Hepatocyte (in vitro differentiated cells): Measurements from ENCODE around the gene TP53I11. TPM values are rescaled to one million over a fixed set of nuclear protein-coding genes. Genes with fewer than 3 reads are reported as not detected.

Source experiments
- DNase-seq: peaks from one replicate; pipeline ENCODE4 v3.0.0-alpha.2; 2016; ENCODE audit warnings: low spot score
- H2AFZ ChIP-seq: fragments of 200-600 bp; sonication (generic); 2 replicates; pipeline ENCODE4 v1.6.0; 2016; ENCODE audit warnings: antibody characterized with exemption, mild to moderate bottlenecking
- H3K27ac ChIP-seq: fragments of 200-600 bp; sonication (generic); 2 replicates; pipeline ENCODE4 v1.5.1; 2016; ENCODE audit warnings: mild to moderate bottlenecking
- H3K27me3 ChIP-seq: fragments of 200-600 bp; sonication (generic); 2 replicates; pipeline ENCODE4 v1.6.1; 2016
- H3K36me3 ChIP-seq: fragments of 200-600 bp; sonication (generic); replicated peaks from 2 replicates; pipeline ENCODE4 v1.5.1; 2016; ENCODE audit warnings: low read depth; ENCODE audit not compliant: insufficient read depth
- H3K4me1 ChIP-seq: fragments of 200-600 bp; sonication (generic); 2 replicates; pipeline ENCODE4 v1.5.1; 2016; ENCODE audit warnings: mild to moderate bottlenecking, moderate library complexity; ENCODE audit not compliant: insufficient read depth
- H3K4me2 ChIP-seq: fragments of 200-600 bp; sonication (generic); 2 replicates; pipeline ENCODE4 v1.6.0; 2016
- H3K4me3 ChIP-seq: fragments of 200-600 bp; sonication (generic); 2 replicates; pipeline ENCODE4 v1.5.1; 2016; ENCODE audit warnings: mild to moderate bottlenecking
- H3K79me2 ChIP-seq: fragments of 200-600 bp; sonication (generic); 2 replicates; pipeline ENCODE4 v1.6.0; 2017; ENCODE audit warnings: mild to moderate bottlenecking
- H3K9me2 ChIP-seq: fragments of 200-600 bp; sonication (generic); replicated peaks from 2 replicates; pipeline ENCODE4 v1.6.0; 2017; ENCODE audit warnings: mild to moderate bottlenecking; ENCODE audit not compliant: insufficient read depth
- H3K9me3 ChIP-seq: fragments of 200-600 bp; sonication (generic); 2 replicates; pipeline ENCODE4 v1.5.1; 2016; ENCODE audit warnings: low read depth, mild to moderate bottlenecking
- H4K20me1 ChIP-seq: fragments of 200-600 bp; sonication (generic); 2 replicates; pipeline ENCODE4 v1.6.0; 2016; ENCODE audit warnings: mild to moderate bottlenecking; ENCODE audit not compliant: insufficient read depth, poor library complexity, severe bottlenecking
- CTCF ChIP-seq: fragments of 200-600 bp; sonication (generic); IDR thresholded peaks from 2 replicates; pipeline ENCODE4 v1.5.1; 2016; ENCODE audit warnings: antibody characterized with exemption, mild to moderate bottlenecking; ENCODE audit not compliant: poor library complexity
- EZH2 ChIP-seq: fragments of 200-600 bp; sonication (generic); IDR thresholded peaks from 2 replicates; pipeline ENCODE4 v1.6.1; 2016; ENCODE audit warnings: antibody characterized with exemption, mild to moderate bottlenecking, borderline replicate concordance
- EZH2phosphoT487 ChIP-seq: fragments of 200-600 bp; sonication (generic); IDR thresholded peaks from one replicate; pipeline ENCODE4 v1.6.1; 2018; ENCODE audit warnings: antibody characterized with exemption, mild to moderate bottlenecking, low read depth, moderate library complexity; ENCODE audit not compliant: unreplicated experiment, severe bottlenecking
- WGBS: methylation state at CpG from one replicate; pipeline ENCODE4 v1.1.6; 2016; ENCODE audit warnings: low lambda C conversion rate; ENCODE audit errors: missing lambda C conversion rate; 5-methylcytosine and 5-hydroxymethylcytosine counted together
- polyA plus RNA-seq: library from polyadenylated mRNA; unstranded; fragments of >200 nt; fragmentation: Nextera tagmentation; extraction: Ambion mirVana; gene quantifications from 2 replicates; pipeline ENCODE4 v1.2.1, GENCODE V29; 2016
- total RNA-seq: library from RNA; depleted of rRNA; stranded (reverse); fragments of >200 nt; gene quantifications from 2 replicates; pipeline ENCODE4 v1.2.3, GENCODE V29; 2014

Gene TP53I11
- total and polyA plus RNA-seq, 2 experiments from 2014 or later, result 15.4 to 41.8 TPM

GRCh38 chr11:44960200-44960845 is 9.6 kb upstream of the TP53I11 start:
- DNase-seq, result no peak
- no peak overlapping the region for H3K27ac ChIP-seq
- TF ChIP-seq CTCF (no peak), EZH2 (no peak), EZH2phosphoT487 (no peak)
- H2AFZ ChIP-seq, result no peak overlapping the region
- H3K79me2 ChIP-seq, result no peaks in the 10 kb centered on the region
- no peak overlapping the region for H3K4me3 ChIP-seq
- no peaks in the 10 kb centered on the region for H4K20me1 ChIP-seq
- H3K4me2 ChIP-seq, result no peak overlapping the region
- no peaks in the 10 kb centered on the region for H3K9me2 ChIP-seq
- peaks cover 36% of the 10 kb centered on the region for H3K4me1 ChIP-seq
- WGBS, result 56% methylated on average over 4 of the region's 7 CpGs
- no peaks in the 10 kb centered on the region for H3K9me3 ChIP-seq
- no peaks in the 10 kb centered on the region for H3K36me3 ChIP-seq
- peaks cover 2% of the 10 kb centered on the region for H3K27me3 ChIP-seq

- Histone ChIP-seq H3K27me3 (peaks cover 2% of the 10 kb centered on the region), H3K4me1 (peaks cover 34% of the 10 kb centered on the region), H3K4me2 (no peak overlapping the region), H3K27ac (no peak overlapping the region), H3K9me3 (no peaks in the 10 kb centered on the region), H4K20me1 (no peaks in the 10 kb centered on the region), H3K36me3 (no peaks in the 10 kb centered on the region), H3K79me2 (no peaks in the 10 kb centered on the region), H3K9me2 (no peaks in the 10 kb centered on the region), H2AFZ (no peak overlapping the region), H3K4me3 (no peak overlapping the region)
- TF ChIP-seq EZH2, result no peak
- TF ChIP-seq CTCF, result no peak
- no peak for TF ChIP-seq EZH2phosphoT487
- no peak for DNase-seq
- WGBS, result 89% methylated on average over 3 of the region's 3 CpGs
Observed at GRCh38 chr11:44959064-44959463, 8.4 kb upstream of the TP53I11 start.

- Histone ChIP-seq H3K4me3 (no peak overlapping the region), H3K9me2 (no peaks in the 10 kb centered on the region), H3K27me3 (peaks cover 2% of the 10 kb centered on the region), H3K27ac (no peak overlapping the region), H3K4me2 (no peak overlapping the region), H3K79me2 (no peaks in the 10 kb centered on the region), H2AFZ (no peak overlapping the region), H3K4me1 (peaks cover 35% of the 10 kb centered on the region), H3K9me3 (no peaks in the 10 kb centered on the region), H4K20me1 (no peaks in the 10 kb centered on the region), H3K36me3 (no peaks in the 10 kb centered on the region)
- TF ChIP-seq CTCF (no peak), EZH2phosphoT487 (no peak), EZH2 (no peak)
- DNase-seq, result peak; percentile 57
- WGBS, result 65% methylated on average over 6 of the region's 8 CpGs
Observed at GRCh38 chr11:44957776-44958564, 7.3 kb upstream of the TP53I11 start.
